GM18526 (cell line): Measurements from ENCODE around the gene MAST1.

Experiments
- POLR2A ChIP-seq: IDR thresholded peaks from 3 replicates; pipeline ENCODE4 v1.6.1; 2011; ENCODE audit not compliant: insufficient read length; ENCODE audit errors: extremely low read depth

MAST1 gene

DNA sequence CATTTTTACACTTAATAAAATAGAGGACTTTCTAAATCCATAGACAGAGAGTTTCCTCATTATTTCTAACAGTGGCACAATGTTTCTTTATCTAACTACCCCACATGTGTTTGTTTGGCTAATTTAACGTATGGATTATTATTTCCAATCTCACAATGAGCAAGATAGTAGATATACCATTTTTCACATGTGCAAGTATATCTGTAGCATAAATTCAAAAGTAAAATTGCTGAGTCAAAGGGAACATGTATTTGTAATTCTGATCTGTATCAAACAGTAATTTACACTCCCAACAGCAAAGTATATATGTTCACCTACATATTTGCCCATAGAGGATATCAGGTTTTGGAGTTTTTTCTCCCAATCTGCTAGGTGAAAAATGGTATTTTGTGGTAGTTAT is 18.3 kb downstream of the MAST1 start:
- no peak for TF ChIP-seq POLR2A

- no peak for TF ChIP-seq POLR2A
These were observed 20.0 kb downstream of the MAST1 start for GRCh38 chr19:12858041-12858928.

DNA sequence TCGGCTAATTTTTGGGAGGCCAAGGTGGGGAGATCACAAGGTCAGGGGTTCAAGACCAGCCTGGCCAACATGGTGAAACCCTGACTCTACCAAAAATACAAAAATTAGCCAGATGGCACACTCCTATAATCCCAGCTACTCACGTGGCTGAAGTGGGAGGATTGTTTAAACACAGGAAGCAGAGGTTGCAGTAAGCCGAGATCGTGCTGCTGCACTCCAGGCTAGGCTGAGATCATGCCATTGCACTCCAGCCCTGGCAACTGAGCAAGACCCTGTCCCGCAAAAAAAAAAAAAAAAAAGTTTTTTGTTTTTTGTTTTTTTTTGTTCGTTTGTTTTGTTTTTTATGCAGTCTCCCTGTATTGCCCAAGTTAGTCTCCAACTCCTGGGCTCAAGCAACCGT is 21.2 kb downstream of the MAST1 start:
- no peak for TF ChIP-seq POLR2A

DNA sequence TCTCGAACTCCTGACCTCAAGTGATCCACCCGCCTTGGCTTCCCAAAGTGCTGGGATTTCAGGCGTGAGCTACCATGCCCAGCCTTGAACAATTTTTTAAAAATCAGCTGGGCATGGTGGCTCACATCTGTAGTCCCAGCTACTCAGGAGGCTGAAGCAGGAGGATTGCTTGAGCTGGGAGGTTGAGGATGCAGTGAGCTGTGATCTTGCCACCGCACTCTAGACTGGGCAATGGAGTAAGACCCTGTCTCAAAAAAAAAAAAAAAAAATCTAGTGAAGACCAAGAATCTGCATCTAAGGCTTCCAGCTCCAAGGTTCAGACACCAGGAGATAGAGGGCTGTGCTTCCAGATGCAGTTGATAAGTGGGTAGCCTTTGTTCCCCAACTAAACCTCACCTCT is 25.8 kb downstream of the MAST1 start:
- TF ChIP-seq POLR2A = no peak

- no peak for TF ChIP-seq POLR2A
These were observed 26.7 kb downstream of the MAST1 start for GRCh38 chr19:12864721-12865715.

- no peak for TF ChIP-seq POLR2A
These were observed 27.6 kb downstream of the MAST1 start for GRCh38 chr19:12865746-12866415.

- no peak for TF ChIP-seq POLR2A
These were observed 28.3 kb downstream of the MAST1 start for GRCh38 chr19:12866416-12867119.

- TF ChIP-seq POLR2A = peak; percentile 61
These were observed 29.1 kb downstream of the MAST1 start for GRCh38 chr19:12867120-12868099.

GRCh38 chr19:12868540-12869112 is 30.3 kb downstream of the MAST1 start:
- no peak for TF ChIP-seq POLR2A

GRCh38 chr19:12871681-12872080 is 33.4 kb downstream of the MAST1 start:
- no peak for TF ChIP-seq POLR2A

DNA sequence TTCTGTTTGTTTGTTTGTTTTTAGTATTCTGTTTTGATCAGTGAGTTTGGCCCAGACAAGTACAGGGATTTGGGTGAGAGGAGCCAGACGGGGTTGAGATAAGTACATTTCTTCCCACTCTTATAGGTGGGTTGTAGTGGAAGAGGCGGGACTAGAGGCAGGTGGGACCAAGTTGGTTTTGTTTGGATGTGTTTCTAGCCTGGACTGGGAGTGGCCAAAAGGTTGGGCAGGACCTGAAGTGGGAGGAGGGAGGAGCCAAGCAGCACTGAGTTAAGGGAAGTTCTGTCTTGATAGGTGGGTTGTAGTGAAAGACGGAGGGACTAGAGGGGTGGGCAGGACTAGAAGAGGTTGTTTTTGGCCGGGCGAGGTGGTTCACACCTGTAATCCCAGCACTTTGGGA is 33.9 kb downstream of the MAST1 start:
- TF ChIP-seq POLR2A = no peak

DNA sequence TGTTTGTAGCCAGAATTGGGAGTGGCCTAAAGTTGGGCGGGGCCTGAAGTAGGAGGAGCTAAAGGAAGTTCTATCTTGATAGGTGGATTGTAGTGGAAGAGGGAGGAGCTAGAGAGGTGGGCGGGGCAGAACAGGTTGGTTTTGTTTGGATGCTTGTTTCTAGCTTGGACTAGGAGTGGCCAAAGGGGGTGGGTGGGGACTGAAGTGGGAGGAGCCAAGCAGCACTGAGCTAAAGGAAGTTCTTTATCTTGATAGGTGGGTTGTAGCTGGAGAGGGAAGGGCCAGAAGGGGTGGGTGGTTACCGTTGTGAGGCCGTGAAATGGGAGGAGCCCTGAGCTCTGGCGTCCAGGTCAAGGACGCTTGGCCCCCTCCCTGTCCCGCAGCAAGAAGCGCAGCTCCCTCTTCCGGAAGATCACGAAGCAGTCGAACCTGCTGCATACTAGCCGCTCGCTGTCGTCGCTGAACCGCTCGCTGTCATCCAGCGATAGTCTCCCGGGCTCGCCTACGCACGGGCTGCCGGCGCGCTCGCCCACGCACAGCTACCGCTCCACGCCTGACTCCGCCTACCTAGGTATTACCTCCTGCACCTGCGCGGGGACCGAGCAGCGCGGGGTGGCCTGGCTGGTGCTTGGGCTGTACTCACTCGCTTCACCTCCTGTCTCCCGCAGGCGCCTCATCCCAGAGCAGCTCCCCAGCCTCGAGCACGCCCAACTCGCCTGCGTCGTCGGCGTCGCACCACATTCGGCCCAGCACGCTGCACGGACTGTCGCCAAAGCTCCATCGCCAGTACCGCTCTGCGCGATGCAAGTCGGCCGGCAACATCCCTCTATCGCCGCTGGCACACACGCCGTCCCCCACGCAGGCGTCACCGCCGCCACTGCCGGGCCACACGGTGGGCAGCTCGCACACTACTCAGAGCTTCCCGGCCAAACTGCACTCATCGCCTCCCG is 34.9 kb downstream of the MAST1 start:
- no peak for TF ChIP-seq POLR2A
